Bladder microvascular endothelial cell (primary cell): ENCODE data around the gene ZNF155. TPM values are rescaled to one million over a fixed set of nuclear protein-coding genes. Genes with fewer than 3 reads are reported as not detected.

Source experiments
- total RNA-seq: library from RNA; depleted of rRNA; stranded (reverse); fragments of >200 nt; gene quantifications from 2 replicates; pipeline ENCODE4 v1.2.3, GENCODE V29; 2014

The ZNF155 gene
- 3.9 and 7.8 TPM in 2 replicates for total RNA-seq

GRCh38 chr19:43983912-43984686, at the start of gene ZNF155:
Gene ZNF155, plus strand, starts transcription at chr19:43984188. Its CDS starts 4,356 bp downstream, at chr19:43988544.

DNA sequence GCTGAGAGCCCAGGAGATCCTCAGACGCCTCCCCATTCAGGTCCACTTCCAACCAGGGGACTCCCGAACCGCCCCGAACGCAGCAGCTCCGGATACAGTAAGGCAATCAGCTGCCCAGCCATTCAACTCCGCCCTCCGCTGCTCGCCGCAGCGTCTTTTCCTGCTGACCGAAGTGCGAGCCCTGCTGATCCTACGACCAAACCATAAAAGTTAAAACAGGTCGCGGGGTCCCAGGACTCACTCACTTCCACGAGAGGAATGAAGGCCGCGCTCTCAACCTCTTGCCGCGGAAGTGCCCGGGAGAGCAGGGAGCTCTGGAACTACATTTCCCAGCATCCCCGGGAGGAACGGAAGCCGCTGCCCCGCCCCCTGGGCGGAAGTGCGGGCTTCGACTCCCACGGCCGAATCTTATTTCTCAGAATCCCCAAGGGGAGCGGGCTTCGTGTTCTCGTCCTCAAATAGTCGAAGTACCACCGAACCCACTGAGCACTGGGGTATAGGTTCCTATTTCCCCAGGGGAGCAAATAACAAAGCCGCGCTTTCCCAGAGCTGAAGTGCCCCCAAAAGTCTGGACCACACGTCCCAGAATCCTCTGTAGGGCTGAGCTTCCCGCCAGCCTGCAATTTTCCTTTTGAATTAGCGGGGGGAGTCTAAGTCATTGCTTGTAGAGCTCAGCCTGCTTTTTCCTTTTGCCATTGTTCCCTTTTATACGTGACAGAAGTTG, 48.8 kb upstream of the ZNF155 start, which contains the start of gene ZNF45:
Gene ZNF45, minus strand, starts transcription at position 298 of the 724 bp plus-strand sequence. CDS start 13,097 bp downstream, outside the sequence.

GRCh38 chr19:43950834-43951645, 32.9 kb upstream of the ZNF155 start, which contains the start of gene ZNF221:
Gene ZNF221, plus strand, starts transcription at chr19:43951228. Its CDS starts 11,499 bp downstream, at chr19:43962727.

GRCh38 chr19:44002566-44003460, 18.8 kb downstream of the ZNF155 start, which contains the start of gene ZNF230:
Gene ZNF230, plus strand, starts transcription at chr19:44002957. Its CDS starts 4,122 bp downstream, at chr19:44007079.

GRCh38 chr19:44025217-44025936, 41.4 kb downstream of the ZNF155 start, which contains the start of gene ZNF222:
Gene ZNF222, plus strand, starts transcription at chr19:44025379. Its CDS starts 58 bp downstream, at chr19:44025437.

Other genes starting within 250 kb of the ZNF155 start
- 8.4 and 15.9 TPM in 2 replicates for gene SMG9, start 229.2 kb upstream of the ZNF155 start, total RNA-seq
- gene KCNN4, start 203.2 kb upstream of the ZNF155 start, total RNA-seq, result 0.38 and 0.65 TPM in 2 replicates
- 0.19 and 0.32 TPM in 2 replicates for gene LYPD5, start 181.7 kb upstream of the ZNF155 start, total RNA-seq
- 5.0 and 12.3 TPM in 2 replicates for gene ZNF283, start 156.9 kb upstream of the ZNF155 start, total RNA-seq
- 0.16 and 0.69 TPM in 2 replicates for gene ZNF404, start 100.2 kb upstream of the ZNF155 start, total RNA-seq
- gene ZNF45, start 48.9 kb upstream of the ZNF155 start, total RNA-seq, result 11.5 and 19.4 TPM in 2 replicates
- 3.2 and 8.1 TPM in 2 replicates for gene ZNF221, start 33.0 kb upstream of the ZNF155 start, total RNA-seq
- 2.1 and 4.5 TPM in 2 replicates for gene ZNF230, start 18.8 kb downstream of the ZNF155 start, total RNA-seq
- 3.6 and 5.9 TPM in 2 replicates for gene ZNF222, start 41.2 kb downstream of the ZNF155 start, total RNA-seq
- 2.8 and 6.5 TPM in 2 replicates for gene ZNF223, start 67.8 kb downstream of the ZNF155 start, total RNA-seq
- gene ZNF284, start 88.0 kb downstream of the ZNF155 start, total RNA-seq, result 2.1 and 3.7 TPM in 2 replicates
- 18.9 and 29.8 TPM in 2 replicates for gene ZNF224, start 110.2 kb downstream of the ZNF155 start, total RNA-seq
- 4.0 and 7.1 TPM in 2 replicates for gene ZNF225, start 129.2 kb downstream of the ZNF155 start, total RNA-seq
- 6.0 and 16.7 TPM in 2 replicates for gene ZNF234, start 157.4 kb downstream of the ZNF155 start, total RNA-seq
- 11.7 and 14.4 TPM in 2 replicates for gene ZNF226, start 180.9 kb downstream of the ZNF155 start, total RNA-seq
- 13.4 and 22.0 TPM in 2 replicates for gene ZNF227, start 228.3 kb downstream of the ZNF155 start, total RNA-seq